Small intestine (tissue), 7 donors: ENCODE measurements around the gene LRRC40. TPM values are rescaled to one million over a fixed set of nuclear protein-coding genes. Genes with fewer than 3 reads are reported as not detected.

Source experiments
- DNase-seq, 2 donors: peaks; one replicate each; pipeline versions ENCODE4 v3.0.0 to v3.0.0-alpha.2; 2013
- FAIRE-seq: peaks from 2 replicates; lab custom pipeline; 2012; peaks lifted over from hg19 to GRCh38; lab: Jason Lieb, UNC
- H3K27ac ChIP-seq, 3 donors: one replicate each; pipeline ENCODE4 v1.5.1; 2013; ENCODE audit warnings: low read length in 2 of 3, mild to moderate bottlenecking in 2 of 3, control low read depth in 1 of 3, inconsistent platforms in 1 of 3, low read depth in 1 of 3, moderate library complexity in 1 of 3
- H3K27me3 ChIP-seq, 3 donors: one replicate each; pipeline ENCODE4 v1.6.1; 2013; ENCODE audit warnings: low read length in 3 of 3, inconsistent platforms in 1 of 3; ENCODE audit not compliant: control insufficient read depth in 3 of 3, insufficient read depth in 3 of 3
- H3K36me3 ChIP-seq, 3 donors: one replicate each; pipeline ENCODE4 v1.6.1; 2013; ENCODE audit warnings: low read length in 3 of 3, inconsistent platforms in 1 of 3, low read depth in 1 of 3, mild to moderate bottlenecking in 1 of 3, moderate library complexity in 1 of 3; ENCODE audit not compliant: control insufficient read depth in 3 of 3, insufficient read depth in 2 of 3
- H3K4me1 ChIP-seq, 3 donors: one replicate each; pipeline ENCODE4 v1.6.1; 2013; ENCODE audit warnings: low read length in 2 of 3, inconsistent platforms in 1 of 3, low read depth in 1 of 3, mild to moderate bottlenecking in 1 of 3, moderate library complexity in 1 of 3; ENCODE audit not compliant: control insufficient read depth in 3 of 3, insufficient read depth in 2 of 3
- H3K4me3 ChIP-seq, 3 donors: one replicate each; pipeline ENCODE4 v1.5.1; 2013; ENCODE audit warnings: low read length in 3 of 3, control low read depth in 1 of 3, inconsistent platforms in 1 of 3, low read depth in 1 of 3, mild to moderate bottlenecking in 1 of 3, moderate library complexity in 1 of 3
- H3K9me3 ChIP-seq, 2 donors: one replicate each; pipeline ENCODE4 v1.6.1; 2013; ENCODE audit warnings: low read depth in 1 of 2, low read length in 1 of 2; ENCODE audit not compliant: control insufficient read depth in 2 of 2, insufficient read depth in 1 of 2
- WGBS, 3 donors: extraction: QIAGEN DNeasy Blood & Tissue Kit; methylation state at CpG; one replicate each; pipeline ENCODE4 v1.1.7; 2013; 5-methylcytosine and 5-hydroxymethylcytosine counted together
- polyA plus RNA-seq, 4 donors: library from polyadenylated mRNA; stranded (reverse) in 3 of 4; unstranded in 1 of 4; fragments of 200-250 nt in 3 of 4; fragments of 120-200 nt in 1 of 4; gene quantifications; one replicate each; pipeline versions ENCODE4 v1.2.1 to v1.2.3, GENCODE V29; 2013
- donor health status: healthy with polysubstance abuse.
- donor health status: control.
- donor health status: control.
- donor health status: Bipolar disorder and iron deficiency.
- donor health status: healthy.

The LRRC40 gene
- polyA plus RNA-seq, 4 donors = 11.5 to 19.2 (median 14.6) TPM

GRCh38 chr1:70140894-70141293 lies 64.5 kb downstream of the LRRC40 start:
- FAIRE-seq = no peak
- Histone ChIP-seq H3K36me3 (peaks cover 0 to 3% (median 2%) of the 10 kb centered on the region in 3 donors), H3K27ac (peak overlapping the region in 1 of 3 donors; percentile 35), H3K9me3 (no peaks in the 10 kb centered on the region), H3K27me3 (no peaks in the 10 kb centered on the region), H3K4me1 (peaks cover 0 to 6% (median 0%) of the 10 kb centered on the region in 3 donors), H3K4me3 (no peak overlapping the region)
- 65 to 86% (median 82%) methylated on average over 3 of the region's 3 CpGs for WGBS, 3 donors
- DNase-seq = peak in 1 of 2 donors; percentile 3

- Histone ChIP-seq H3K36me3 (peaks cover 0 to 3% (median 2%) of the 10 kb centered on the region in 3 donors), H3K27me3 (no peaks in the 10 kb centered on the region), H3K27ac (peak overlapping the region in 1 of 3 donors; percentile 35), H3K4me3 (no peak overlapping the region), H3K9me3 (no peaks in the 10 kb centered on the region), H3K4me1 (peaks cover 0 to 6% (median 0%) of the 10 kb centered on the region in 3 donors)
- no peak for FAIRE-seq
- DNase-seq = peak in 1 of 2 donors; percentile 13
Observed at GRCh38 chr1:70140343-70140742, 65.0 kb downstream of the LRRC40 start.

GRCh38 chr1:70134148-70134547 lies 71.2 kb downstream of the LRRC40 start:
- no peaks in the 10 kb centered on the region for H3K27me3 ChIP-seq
- no peaks in the 10 kb centered on the region for H3K9me3 ChIP-seq
- H3K27ac ChIP-seq = no peak overlapping the region
- DNase-seq (no peak), FAIRE-seq (no peak)
- H3K4me1 ChIP-seq = no peaks in the 10 kb centered on the region
- 71 to 80% (median 78%) methylated on average over 3 of the region's 3 CpGs for WGBS, 3 donors
- no peak overlapping the region for H3K4me3 ChIP-seq
- no peaks in the 10 kb centered on the region for H3K36me3 ChIP-seq

GRCh38 chr1:70117046-70117445 lies 88.3 kb downstream of the LRRC40 start:
- H3K36me3 ChIP-seq = no peaks in the 10 kb centered on the region
- H3K27me3 ChIP-seq = no peaks in the 10 kb centered on the region
- no peak for FAIRE-seq
- no peak for DNase-seq
- H3K9me3 ChIP-seq = no peaks in the 10 kb centered on the region
- no peaks in the 10 kb centered on the region for H3K4me1 ChIP-seq
- no peak overlapping the region for H3K4me3 ChIP-seq
- H3K27ac ChIP-seq = no peak overlapping the region

- Histone ChIP-seq H3K36me3 (no peaks in the 10 kb centered on the region), H3K27ac (no peak overlapping the region), H3K9me3 (no peaks in the 10 kb centered on the region), H3K4me3 (no peak overlapping the region), H3K4me1 (no peaks in the 10 kb centered on the region), H3K27me3 (no peaks in the 10 kb centered on the region)
- FAIRE-seq (no peak), DNase-seq (no peak)
- WGBS, 3 donors = 81 to 88% (median 86%) methylated on average over 3 of the region's 3 CpGs
Observed at GRCh38 chr1:70115315-70115714, 90.1 kb downstream of the LRRC40 start.

- Histone ChIP-seq H3K9me3 (no peaks in the 10 kb centered on the region), H3K36me3 (no peaks in the 10 kb centered on the region), H3K4me1 (no peaks in the 10 kb centered on the region), H3K27me3 (no peaks in the 10 kb centered on the region), H3K4me3 (no peak overlapping the region), H3K27ac (no peak overlapping the region)
- DNase-seq = no peak
- FAIRE-seq = no peak
- WGBS, 3 donors = 67 to 84% (median 71%) methylated on average over 5 of the region's 5 CpGs
Observed at GRCh38 chr1:70112838-70113237, 92.5 kb downstream of the LRRC40 start.

- H3K4me1 ChIP-seq = no peaks in the 10 kb centered on the region
- no peak overlapping the region for H3K4me3 ChIP-seq
- 80 to 88% (median 84%) methylated on average over 5 of the region's 5 CpGs for WGBS, 3 donors
- no peaks in the 10 kb centered on the region for H3K36me3 ChIP-seq
- no peak overlapping the region for H3K27ac ChIP-seq
- H3K27me3 ChIP-seq = no peaks in the 10 kb centered on the region
- no peaks in the 10 kb centered on the region for H3K9me3 ChIP-seq
- DNase-seq (no peak), FAIRE-seq (no peak)
Observed at GRCh38 chr1:70109241-70109640, 96.1 kb downstream of the LRRC40 start.

- Histone ChIP-seq H3K4me1 (no peaks in the 10 kb centered on the region), H3K36me3 (no peaks in the 10 kb centered on the region), H3K27me3 (no peaks in the 10 kb centered on the region), H3K4me3 (no peak overlapping the region), H3K27ac (no peak overlapping the region), H3K9me3 (no peaks in the 10 kb centered on the region)
- WGBS, 3 donors = 78 to 84% (median 79%) methylated on average over 1 of the region's 1 CpG
- DNase-seq (no peak), FAIRE-seq (no peak)
Observed at GRCh38 chr1:70103770-70104169, 101.6 kb downstream of the LRRC40 start.

- Histone ChIP-seq H3K9me3 (no peaks in the 10 kb centered on the region), H3K27ac (no peak overlapping the region), H3K4me3 (no peak overlapping the region), H3K27me3 (no peaks in the 10 kb centered on the region), H3K36me3 (no peaks in the 10 kb centered on the region), H3K4me1 (no peaks in the 10 kb centered on the region)
- FAIRE-seq (no peak), DNase-seq (no peak)
- 71 to 79% (median 75%) methylated on average over 1 of the region's 1 CpG for WGBS, 3 donors
Observed at GRCh38 chr1:70101774-70102173, 103.6 kb downstream of the LRRC40 start.
